Parathyroid adenoma (tissue), 2 donors: ENCODE data around the gene NCAPG.

Experiments
- H2AFZ ChIP-seq: fragments of 300-600 bp; sonication (generic); one replicate; pipeline ENCODE4 v1.7.0; 2017; ENCODE audit warnings: antibody characterized with exemption, mild to moderate bottlenecking
- H3K27ac ChIP-seq: fragments of 300-600 bp; sonication (generic); one replicate; pipeline ENCODE4 v1.7.0; 2017
- H3K27me3 ChIP-seq: fragments of 300-600 bp; sonication (generic); one replicate; pipeline ENCODE4 v1.7.0; 2017; ENCODE audit warnings: low read length; ENCODE audit not compliant: control insufficient read depth, insufficient read depth
- H3K36me3 ChIP-seq: fragments of 300-600 bp; sonication (generic); one replicate; pipeline ENCODE4 v1.7.0; 2017; ENCODE audit warnings: low read length; ENCODE audit not compliant: control insufficient read depth, insufficient read depth
- H3K4me1 ChIP-seq: fragments of 300-600 bp; sonication (generic); one replicate; pipeline ENCODE4 v1.7.0; 2017; ENCODE audit warnings: control low read depth
- H3K4me2 ChIP-seq: fragments of 300-600 bp; sonication (generic); one replicate; pipeline ENCODE4 v1.7.0; 2017; ENCODE audit warnings: low read length
- H3K4me3 ChIP-seq: fragments of 300-600 bp; sonication (generic); one replicate; pipeline ENCODE4 v1.7.0; 2017; ENCODE audit warnings: low read depth, low read length
- H3K79me2 ChIP-seq: fragments of 300-600 bp; sonication (generic); one replicate; pipeline ENCODE4 v1.7.0; 2017; ENCODE audit warnings: control low read depth
- H3K9ac ChIP-seq: fragments of 300-600 bp; sonication (generic); one replicate; pipeline ENCODE4 v1.7.0; 2017; ENCODE audit warnings: mild to moderate bottlenecking
- H3K9me3 ChIP-seq: fragments of 300-600 bp; sonication (generic); one replicate; pipeline ENCODE4 v1.7.0; 2017; ENCODE audit warnings: low read length; ENCODE audit not compliant: control insufficient read depth
- CTCF ChIP-seq: fragments of 300-600 bp; sonication (generic); IDR thresholded peaks from one replicate; pipeline ENCODE4 v1.7.0; 2017; ENCODE audit warnings: antibody characterized with exemption, mild to moderate bottlenecking
- donor health status: primary hyperparathyroidism.

Gene NCAPG

DNA sequence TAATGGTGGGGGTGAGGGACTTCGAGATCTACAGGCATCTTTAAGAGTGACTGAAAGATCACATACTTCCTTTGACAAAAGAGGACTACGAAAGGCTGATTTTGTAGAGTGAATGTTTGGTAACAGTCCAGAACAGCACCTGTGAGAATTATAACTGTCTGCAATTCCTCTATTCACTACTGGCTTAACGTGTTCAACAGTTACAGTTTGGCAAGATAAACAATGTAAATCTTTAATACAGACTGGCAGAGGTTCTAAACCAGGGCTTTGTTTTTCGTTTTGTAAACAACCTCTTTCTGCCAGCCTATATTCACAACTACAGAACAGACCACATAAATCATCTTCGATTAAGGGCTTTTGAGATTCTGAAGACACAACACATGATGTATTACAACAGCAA is 66.9 kb downstream of the NCAPG start:
- H3K4me1 ChIP-seq = no peaks in the 10 kb centered on the region
- no peak for TF ChIP-seq CTCF
- no peak overlapping the region for H2AFZ ChIP-seq
- H3K36me3 ChIP-seq = no peaks in the 10 kb centered on the region
- no peaks in the 10 kb centered on the region for H3K9me3 ChIP-seq
- H3K79me2 ChIP-seq = no peaks in the 10 kb centered on the region
- no peak overlapping the region for H3K27ac ChIP-seq
- H3K27me3 ChIP-seq = no peaks in the 10 kb centered on the region
- no peak overlapping the region for H3K4me3 ChIP-seq
- no peak overlapping the region for H3K9ac ChIP-seq
- H3K4me2 ChIP-seq = no peak overlapping the region

DNA sequence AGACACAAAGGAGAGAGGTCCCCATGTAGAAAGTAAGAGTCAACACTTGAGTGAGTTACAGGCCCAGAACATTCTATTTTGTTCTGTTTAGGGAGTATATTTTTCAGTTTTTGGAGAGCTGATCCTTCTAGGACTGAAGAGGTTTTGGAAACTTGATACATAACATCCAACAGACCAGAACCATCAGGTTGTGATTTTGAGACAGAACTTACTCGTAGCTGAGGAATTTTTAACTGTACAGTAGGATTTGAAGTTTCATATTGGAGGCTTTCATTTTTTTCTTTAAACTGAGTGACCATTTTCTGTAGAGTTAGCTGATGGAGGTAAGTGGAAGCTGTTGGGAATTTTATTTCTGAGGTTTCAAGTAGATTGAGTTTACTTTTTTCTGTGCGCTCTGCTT is 73.3 kb downstream of the NCAPG start:
- TF ChIP-seq CTCF = no peak
- no peaks in the 10 kb centered on the region for H3K79me2 ChIP-seq
- H3K9ac ChIP-seq = no peak overlapping the region
- no peaks in the 10 kb centered on the region for H3K9me3 ChIP-seq
- H3K27ac ChIP-seq = no peak overlapping the region
- H3K4me2 ChIP-seq = no peak overlapping the region
- H3K4me3 ChIP-seq = no peak overlapping the region
- no peaks in the 10 kb centered on the region for H3K36me3 ChIP-seq
- H2AFZ ChIP-seq = no peak overlapping the region
- no peaks in the 10 kb centered on the region for H3K27me3 ChIP-seq
- no peaks in the 10 kb centered on the region for H3K4me1 ChIP-seq

DNA sequence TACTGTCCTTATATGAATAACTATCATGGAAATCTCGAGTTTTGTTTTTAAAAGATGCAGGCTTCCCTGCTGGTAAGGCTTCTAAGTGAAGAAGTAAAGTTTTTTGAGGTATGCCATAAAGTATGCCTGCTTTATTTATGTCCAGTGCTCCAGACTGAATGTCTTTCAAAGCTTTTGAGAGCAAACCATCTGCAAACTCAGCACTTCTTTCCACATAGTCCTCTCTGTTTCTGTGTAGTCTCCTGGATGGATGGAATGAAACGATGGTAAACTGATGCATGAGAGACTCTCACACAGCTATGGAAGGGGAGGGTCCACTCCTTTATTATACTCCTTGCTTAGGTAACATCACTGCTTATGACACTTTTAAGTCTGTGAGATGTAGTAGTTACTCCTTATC is 73.7 kb downstream of the NCAPG start:
- no peaks in the 10 kb centered on the region for H3K9me3 ChIP-seq
- no peak overlapping the region for H3K4me2 ChIP-seq
- no peaks in the 10 kb centered on the region for H3K79me2 ChIP-seq
- no peak overlapping the region for H3K4me3 ChIP-seq
- H2AFZ ChIP-seq = no peak overlapping the region
- no peaks in the 10 kb centered on the region for H3K27me3 ChIP-seq
- H3K27ac ChIP-seq = no peak overlapping the region
- TF ChIP-seq CTCF = no peak
- H3K4me1 ChIP-seq = no peaks in the 10 kb centered on the region
- H3K36me3 ChIP-seq = no peaks in the 10 kb centered on the region
- no peak overlapping the region for H3K9ac ChIP-seq

GRCh38 chr4:17889692-17890091 is 78.9 kb downstream of the NCAPG start:
- Histone ChIP-seq H3K4me1 (no peaks in the 10 kb centered on the region), H3K27ac (no peak overlapping the region), H3K4me3 (no peak overlapping the region), H3K4me2 (no peak overlapping the region), H3K9ac (no peak overlapping the region), H3K79me2 (no peaks in the 10 kb centered on the region), H3K36me3 (no peaks in the 10 kb centered on the region), H3K9me3 (no peaks in the 10 kb centered on the region), H2AFZ (no peak overlapping the region), H3K27me3 (no peaks in the 10 kb centered on the region)
- TF ChIP-seq CTCF = no peak

GRCh38 chr4:17894421-17894820 is 83.6 kb downstream of the NCAPG start:
- no peak overlapping the region for H2AFZ ChIP-seq
- no peaks in the 10 kb centered on the region for H3K27me3 ChIP-seq
- no peak overlapping the region for H3K4me2 ChIP-seq
- H3K9me3 ChIP-seq = no peaks in the 10 kb centered on the region
- TF ChIP-seq CTCF = no peak
- no peaks in the 10 kb centered on the region for H3K79me2 ChIP-seq
- no peaks in the 10 kb centered on the region for H3K4me1 ChIP-seq
- H3K9ac ChIP-seq = no peak overlapping the region
- H3K36me3 ChIP-seq = no peaks in the 10 kb centered on the region
- no peak overlapping the region for H3K4me3 ChIP-seq
- no peak overlapping the region for H3K27ac ChIP-seq
